GM12891 (cell line): ENCODE measurements around the gene CNGA3.

Experiments used
- DNase-seq: peaks from one replicate; pipeline ENCODE4 v3.0.0; 2011; ENCODE audit warnings: low spot score; ENCODE audit not compliant: insufficient read length
- FAIRE-seq: peaks from 2 replicates; lab custom pipeline; 2011; peaks lifted over from hg19 to GRCh38; lab: Jason Lieb, UNC
- PAX5 ChIP-seq: IDR thresholded peaks from 2 replicates; pipeline ENCODE4 v1.6.1; 2011; ENCODE audit warnings: low read length, moderate library complexity, mild to moderate bottlenecking; ENCODE audit not compliant: insufficient read depth, severe bottlenecking
- POLR2A ChIP-seq: IDR thresholded peaks from 2 replicates; pipeline ENCODE4 v1.6.1; 2011; ENCODE audit warnings: low read depth, low read length, control low read depth
- POLR2AphosphoS5 ChIP-seq: IDR thresholded peaks from 2 replicates; pipeline ENCODE4 v1.6.1; 2011; ENCODE audit warnings: low read depth, low read length, control low read depth
- POU2F2 ChIP-seq: IDR thresholded peaks from 2 replicates; pipeline ENCODE4 v1.6.1; 2011; ENCODE audit warnings: low read depth, mild to moderate bottlenecking, control low read depth, low read length, moderate library complexity
- SPI1 ChIP-seq: IDR thresholded peaks from 2 replicates; pipeline ENCODE4 v1.6.1; 2011; ENCODE audit warnings: low read depth, low read length, control low read depth
- TAF1 ChIP-seq: IDR thresholded peaks from 2 replicates; pipeline ENCODE4 v1.6.1; 2011; ENCODE audit warnings: low read depth, low read length, control low read depth

Gene CNGA3

GRCh38 chr2:98348066-98348561 lies 1.9 kb downstream of the CNGA3 start:
- TF ChIP-seq POU2F2: no peak
- no peak for TF ChIP-seq PAX5
- TF ChIP-seq POLR2AphosphoS5: no peak
- no peak for TF ChIP-seq SPI1
- TF ChIP-seq POLR2A: no peak
- no peak for TF ChIP-seq TAF1
- FAIRE-seq (no peak), DNase-seq (no peak)

- TF ChIP-seq PAX5: no peak
- DNase-seq (no peak), FAIRE-seq (no peak)
These were observed 4.2 kb downstream of the CNGA3 start for GRCh38 chr2:98350411-98350810.

DNA sequence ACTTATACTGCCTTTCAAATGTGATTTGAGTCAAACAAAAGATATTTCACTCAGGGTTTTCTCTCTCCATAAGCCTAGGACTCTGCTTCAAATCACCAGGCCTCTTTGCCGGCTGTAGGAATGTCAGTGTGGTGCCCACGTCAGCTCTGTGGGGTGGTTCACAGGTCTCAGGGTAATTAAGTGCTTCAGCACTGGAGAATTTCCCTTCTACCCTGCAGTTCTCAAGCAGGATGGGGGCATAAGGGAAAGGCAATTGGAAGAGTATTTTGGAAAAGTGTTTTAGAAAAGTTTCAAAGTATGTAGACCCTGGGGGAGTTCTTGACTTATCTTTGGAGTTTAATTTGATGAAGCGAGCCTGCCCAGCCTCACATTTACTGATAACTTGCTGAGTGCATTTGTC lies 9.6 kb downstream of the CNGA3 start:
- TF ChIP-seq PAX5: no peak
- no peak for TF ChIP-seq SPI1
- no peak for TF ChIP-seq POU2F2
- TF ChIP-seq TAF1: no peak
- TF ChIP-seq POLR2AphosphoS5: no peak
- no peak for TF ChIP-seq POLR2A
- no peak for DNase-seq
- no peak for FAIRE-seq

- no peak for FAIRE-seq
- DNase-seq: no peak
- TF ChIP-seq PAX5 (no peak), POLR2A (no peak), SPI1 (no peak), TAF1 (no peak), POLR2AphosphoS5 (no peak), POU2F2 (no peak)
These were observed 10.5 kb downstream of the CNGA3 start for GRCh38 chr2:98356729-98357128.

GRCh38 chr2:98357849-98358248 lies 11.6 kb downstream of the CNGA3 start:
- TF ChIP-seq POLR2AphosphoS5: no peak
- no peak for FAIRE-seq
- no peak for DNase-seq

DNA sequence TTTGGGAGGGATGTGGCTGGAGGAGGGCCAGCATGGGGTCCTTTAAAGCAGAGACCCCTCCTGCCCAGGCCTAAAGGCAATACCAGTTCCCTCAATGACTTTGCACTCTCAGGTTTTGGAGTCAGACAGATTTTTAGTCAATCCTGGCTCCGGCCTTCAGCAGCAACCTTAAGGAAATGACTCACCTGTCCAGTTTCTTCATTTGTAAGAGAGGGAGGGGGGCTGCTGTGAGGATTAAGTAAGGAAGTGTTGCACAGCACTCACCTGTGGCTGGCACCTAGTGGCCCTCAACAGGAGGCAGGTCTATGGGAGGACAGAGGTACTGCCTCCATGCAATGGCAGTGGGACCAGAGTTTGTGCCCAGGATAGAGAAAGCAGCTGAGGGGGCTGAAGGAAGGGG lies 13.7 kb downstream of the CNGA3 start:
- DNase-seq: no peak
- no peak for TF ChIP-seq TAF1
- no peak for TF ChIP-seq POU2F2
- no peak for TF ChIP-seq PAX5
- TF ChIP-seq POLR2A: no peak
- TF ChIP-seq SPI1: no peak
- no peak for TF ChIP-seq POLR2AphosphoS5
- no peak for FAIRE-seq

DNA sequence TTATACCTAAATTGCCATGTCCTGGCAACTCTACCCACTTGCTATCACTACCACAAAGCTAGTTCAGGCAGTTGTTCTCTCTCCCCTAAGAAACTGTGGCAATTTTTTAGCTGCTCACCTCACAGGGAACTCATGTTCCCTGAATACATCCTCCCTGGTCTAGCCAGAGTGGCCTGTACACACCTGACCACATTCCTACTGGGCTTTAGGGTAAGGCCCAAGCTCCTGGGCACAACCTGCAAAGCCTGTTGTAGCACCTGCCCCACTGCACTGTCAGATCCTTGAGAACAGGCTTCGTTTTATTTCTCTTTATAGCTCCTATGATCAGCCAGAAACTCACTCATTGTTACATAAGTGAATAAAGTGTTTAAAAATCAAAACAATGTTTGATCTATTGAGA lies 21.5 kb downstream of the CNGA3 start:
- FAIRE-seq (no peak), DNase-seq (no peak)
- TF ChIP-seq POLR2AphosphoS5: no peak
- TF ChIP-seq SPI1: no peak
- TF ChIP-seq TAF1: no peak
- TF ChIP-seq POU2F2: no peak

DNA sequence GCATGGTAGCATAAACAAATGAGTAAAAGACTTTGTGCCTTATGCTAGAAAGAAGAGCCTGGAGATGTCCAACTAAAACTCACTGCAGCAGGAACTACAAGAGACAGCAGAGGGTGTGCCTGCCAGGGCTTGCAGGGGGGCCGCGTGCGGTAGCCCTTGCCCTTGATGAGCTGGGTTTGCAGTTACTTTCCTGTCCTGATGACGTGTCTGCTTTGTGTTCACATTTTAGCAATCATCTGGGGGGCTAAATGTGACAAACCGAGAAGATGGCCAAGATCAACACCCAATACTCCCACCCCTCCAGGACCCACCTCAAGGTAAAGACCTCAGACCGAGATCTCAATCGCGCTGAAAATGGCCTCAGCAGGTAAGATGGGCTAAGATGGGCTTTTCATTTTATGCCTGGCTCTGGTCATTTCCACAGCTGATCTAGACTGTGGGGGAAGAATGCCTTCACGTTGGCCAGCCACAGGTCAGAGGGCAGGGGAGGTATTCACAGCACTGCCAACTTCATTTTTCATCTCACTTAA lies 23.5 kb downstream of the CNGA3 start:
- DNase-seq (no peak), FAIRE-seq (no peak)
- TF ChIP-seq SPI1 (no peak), POLR2AphosphoS5 (no peak), TAF1 (no peak), POU2F2 (no peak), PAX5 (no peak), POLR2A (no peak)

GRCh38 chr2:98372121-98372520 lies 25.9 kb downstream of the CNGA3 start:
- TF ChIP-seq POLR2A: no peak
- FAIRE-seq (no peak), DNase-seq (no peak)

DNA sequence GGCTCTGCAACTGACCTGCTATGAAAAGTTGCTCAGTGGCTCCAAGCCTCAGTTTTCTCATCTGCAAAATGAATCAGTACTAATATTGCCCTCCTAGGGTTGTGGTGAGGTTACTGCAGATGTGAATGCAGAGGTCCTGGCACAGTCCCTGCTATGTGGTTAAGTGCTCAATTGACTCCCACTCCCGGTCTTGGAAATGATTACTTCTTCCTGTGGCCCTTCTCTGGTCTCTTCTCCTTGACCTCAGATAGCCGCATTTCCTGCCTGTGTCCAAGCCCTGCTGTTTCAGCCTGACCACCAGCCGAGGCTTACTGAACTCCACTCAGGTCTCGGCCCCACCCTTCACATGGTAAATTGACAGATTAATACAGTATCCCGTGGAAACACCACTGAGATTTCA lies 26.3 kb downstream of the CNGA3 start:
- FAIRE-seq: no peak
- DNase-seq: no peak
- TF ChIP-seq TAF1: no peak
- TF ChIP-seq PAX5: no peak
- TF ChIP-seq POLR2AphosphoS5: no peak
- TF ChIP-seq POLR2A: no peak
- TF ChIP-seq POU2F2: no peak

GRCh38 chr2:98374286-98374685 lies 28.0 kb downstream of the CNGA3 start:
- TF ChIP-seq TAF1 (no peak), POLR2A (no peak), SPI1 (no peak), POLR2AphosphoS5 (no peak), PAX5 (no peak), POU2F2 (no peak)
- DNase-seq: no peak
- no peak for FAIRE-seq
